Neuronal stem cell (in vitro differentiated cells): ENCODE measurements around the gene CELF4.

Experiments
- DNase-seq: peaks from one replicate; pipeline ENCODE4 v3.0.0-alpha.2; 2013; ENCODE audit warnings: low spot score
- H2AFZ ChIP-seq: one replicate; pipeline ENCODE4 v1.6.1; 2013; ENCODE audit warnings: mild to moderate bottlenecking, low read length, inconsistent platforms
- H2AK5ac ChIP-seq: 2 replicates; pipeline ENCODE4 v1.6.1; 2013; ENCODE audit warnings: low read depth, mild to moderate bottlenecking, inconsistent platforms, low read length, moderate library complexity, mixed read lengths
- H2BK120ac ChIP-seq: 2 replicates; pipeline ENCODE4 v1.6.1; 2013; ENCODE audit warnings: low read depth, mild to moderate bottlenecking, inconsistent platforms, low read length, moderate library complexity, mixed read lengths
- H2BK12ac ChIP-seq: one replicate; pipeline ENCODE4 v1.6.1; 2013; ENCODE audit warnings: low read length, inconsistent platforms
- H2BK15ac ChIP-seq: 2 replicates; pipeline ENCODE4 v1.6.1; 2013; ENCODE audit warnings: mild to moderate bottlenecking, low read length, inconsistent platforms, mixed read lengths
- H2BK5ac ChIP-seq: one replicate; pipeline ENCODE4 v1.6.1; 2013; ENCODE audit warnings: inconsistent platforms, mild to moderate bottlenecking, low read length, moderate library complexity
- H3K14ac ChIP-seq: one replicate; pipeline ENCODE4 v1.6.1; 2013; ENCODE audit warnings: low read length, inconsistent platforms
- H3K18ac ChIP-seq: 2 replicates; pipeline ENCODE4 v1.6.1; 2013; ENCODE audit warnings: low read length, inconsistent platforms
- H3K23ac ChIP-seq: 2 replicates; pipeline ENCODE4 v1.6.1; 2013; ENCODE audit warnings: low read depth, mild to moderate bottlenecking, mixed read lengths, low read length, inconsistent platforms; ENCODE audit not compliant: poor library complexity
- H3K27ac ChIP-seq: replicated peaks from 3 replicates; pipeline ENCODE4 v1.5.1; 2013; ENCODE audit warnings: low read length, inconsistent platforms
- H3K27me3 ChIP-seq, 3 experiments: 2 replicates each; pipeline ENCODE4 v1.6.1; 2013; ENCODE audit warnings: low read length in 3 of 3, mild to moderate bottlenecking in 2 of 3, inconsistent platforms in 1 of 3, low read depth in 1 of 3, mixed read lengths in 1 of 3, moderate library complexity in 1 of 3; ENCODE audit not compliant: control insufficient read depth in 3 of 3, insufficient read depth in 3 of 3
- H3K36me3 ChIP-seq, 2 donors: replicated peaks in 1 of 2; 2 replicates each; pipeline ENCODE4 v1.6.1; 2013; ENCODE audit warnings: low read length in 2 of 2; ENCODE audit not compliant: control insufficient read depth in 2 of 2, insufficient read depth in 2 of 2
- H3K4ac ChIP-seq: 2 replicates; pipeline ENCODE4 v1.6.1; 2013; ENCODE audit warnings: inconsistent platforms, mild to moderate bottlenecking, low read length, moderate library complexity
- H3K4me1 ChIP-seq, 2 donors: 1 replicate in 1 of 2; 2 replicates in 1 of 2; pipeline ENCODE4 v1.6.1; 2013; ENCODE audit warnings: low read length in 2 of 2, low read depth in 1 of 2; ENCODE audit not compliant: control insufficient read depth in 2 of 2, insufficient read depth in 1 of 2
- H3K4me2 ChIP-seq: one replicate; pipeline ENCODE4 v1.6.1; 2013; ENCODE audit warnings: mild to moderate bottlenecking, low read length, inconsistent platforms; ENCODE audit not compliant: insufficient read depth, poor library complexity, severe bottlenecking
- H3K4me3 ChIP-seq, 2 donors: 2 replicates each; pipeline ENCODE4 v1.5.1; 2013; ENCODE audit warnings: low read length in 2 of 2, mild to moderate bottlenecking in 2 of 2, inconsistent platforms in 1 of 2, moderate library complexity in 1 of 2
- H3K79me1 ChIP-seq: one replicate; pipeline ENCODE4 v1.6.1; 2013; ENCODE audit warnings: low read depth, mild to moderate bottlenecking, inconsistent platforms, low read length, moderate library complexity
- H3K9ac ChIP-seq: one replicate; pipeline ENCODE4 v1.6.1; 2013; ENCODE audit warnings: mild to moderate bottlenecking, low read depth, low read length, inconsistent platforms; ENCODE audit not compliant: poor library complexity
- H3K9me3 ChIP-seq, 2 donors: replicated peaks in 1 of 2; 2 replicates each; pipeline versions ENCODE3 to v1.6.1; 2013; ENCODE audit warnings: low read length in 2 of 2, mild to moderate bottlenecking in 2 of 2, inconsistent platforms in 1 of 2, low read depth in 1 of 2, mixed read lengths in 1 of 2, moderate library complexity in 1 of 2; ENCODE audit not compliant: control insufficient read depth in 2 of 2, insufficient read depth in 1 of 2
- H4K8ac ChIP-seq: one replicate; pipeline ENCODE4 v1.6.1; 2013; ENCODE audit warnings: low read depth, mild to moderate bottlenecking, inconsistent platforms, low read length, moderate library complexity
- H4K91ac ChIP-seq: one replicate; pipeline ENCODE4 v1.6.1; 2013; ENCODE audit warnings: low read length, low read depth, mild to moderate bottlenecking, inconsistent platforms; ENCODE audit not compliant: poor library complexity
- WGBS, 2 donors: extraction: QIAGEN DNeasy Blood & Tissue Kit; methylation state at CpG; one replicate each; pipeline ENCODE4 v1.1.7; 2013; ENCODE audit warnings: missing lambda C conversion rate in 2 of 2, mixed read lengths in 1 of 2; ENCODE audit not compliant: insufficient read length in 2 of 2, insufficient replicate concordance in 1 of 2; ENCODE audit errors: extremely low coverage in 2 of 2; 5-methylcytosine and 5-hydroxymethylcytosine counted together

The CELF4 gene

DNA sequence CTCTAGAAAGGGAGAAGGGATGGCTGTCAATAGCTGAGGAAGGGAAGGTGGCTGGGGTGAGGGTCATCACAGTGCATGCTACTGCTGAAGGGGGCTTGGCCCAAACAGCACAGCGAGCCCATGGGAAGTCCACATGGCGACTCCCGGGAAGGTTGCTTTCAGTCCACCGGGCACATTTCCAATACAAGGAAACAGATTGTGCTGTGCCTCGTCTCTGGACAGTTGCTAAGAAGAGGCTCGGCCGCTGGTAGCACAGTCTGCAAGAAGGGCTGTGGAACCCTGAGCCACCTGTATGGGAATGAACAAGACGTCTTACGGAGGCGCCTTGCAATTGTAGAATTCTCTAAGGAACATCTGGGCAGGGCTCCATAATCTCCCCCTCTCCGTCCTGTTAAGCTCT lies 123.1 kb downstream of the CELF4 start:
- no peaks in the 10 kb centered on the region for H3K79me1 ChIP-seq
- no CpG with 5 or more reads among the region's 11 CpGs for WGBS, 2 donors
- no peak overlapping the region for H2BK120ac ChIP-seq
- H3K4ac ChIP-seq = no peak overlapping the region
- peak overlapping the region; percentile 67 for H3K18ac ChIP-seq
- H2BK5ac ChIP-seq = no peak overlapping the region
- H4K91ac ChIP-seq = no peak overlapping the region
- no peak overlapping the region for H3K4me3 ChIP-seq
- peaks cover 0 to 3% of the 10 kb centered on the region in 2 donors for H3K9me3 ChIP-seq
- H3K4me2 ChIP-seq = no peak overlapping the region
- no peak overlapping the region for H3K27ac ChIP-seq
- H2AK5ac ChIP-seq = no peak overlapping the region
- H2AFZ ChIP-seq = no peak overlapping the region
- DNase-seq = no peak
- no peaks in the 10 kb centered on the region for H3K36me3 ChIP-seq
- peaks cover 0 to 26% of the 10 kb centered on the region in 2 donors for H3K4me1 ChIP-seq
- H3K14ac ChIP-seq = peak overlapping the region; percentile 31
- peaks cover 0 to 3% (median 0%) of the 10 kb centered on the region in 3 experiments for H3K27me3 ChIP-seq
- H3K23ac ChIP-seq = no peak overlapping the region
- H2BK15ac ChIP-seq = peak overlapping the region; percentile 3
- H4K8ac ChIP-seq = no peak overlapping the region
- H3K9ac ChIP-seq = no peak overlapping the region
- no peak overlapping the region for H2BK12ac ChIP-seq

DNA sequence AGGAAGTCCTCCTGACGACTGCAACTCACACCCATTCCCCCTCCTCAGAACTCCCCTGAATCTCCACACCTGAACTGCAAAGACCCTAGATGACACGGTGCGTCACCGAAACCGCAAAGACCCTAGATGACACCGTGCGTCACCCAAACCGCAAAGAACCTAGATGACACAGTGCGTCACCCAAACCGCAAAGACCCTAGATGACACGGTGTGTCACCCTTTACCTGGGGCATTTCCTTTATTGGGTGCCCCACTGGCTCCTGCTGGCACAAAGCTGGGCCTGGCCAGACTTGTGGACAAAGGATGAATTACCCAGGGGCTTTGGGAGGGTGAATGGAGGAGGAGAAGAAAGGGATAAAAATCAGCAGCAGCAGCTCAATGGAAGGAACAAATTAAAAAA lies 123.8 kb downstream of the CELF4 start:
- no peak overlapping the region for H2BK12ac ChIP-seq
- peak overlapping the region; percentile 37 for H3K18ac ChIP-seq
- H4K91ac ChIP-seq = no peak overlapping the region
- no peak overlapping the region for H3K4ac ChIP-seq
- H4K8ac ChIP-seq = no peak overlapping the region
- H2AK5ac ChIP-seq = peak overlapping the region; percentile 40
- H3K27me3 ChIP-seq = peaks cover 0 to 3% (median 0%) of the 10 kb centered on the region in 3 experiments
- no peak for DNase-seq
- H3K23ac ChIP-seq = no peak overlapping the region
- H3K4me3 ChIP-seq = no peak overlapping the region
- H3K36me3 ChIP-seq = no peaks in the 10 kb centered on the region
- H3K79me1 ChIP-seq = no peaks in the 10 kb centered on the region
- H3K9me3 ChIP-seq = peaks cover 0 to 3% of the 10 kb centered on the region in 2 donors
- no peak overlapping the region for H2BK5ac ChIP-seq
- WGBS, 2 donors = no CpG with 5 or more reads among the region's 11 CpGs
- no peak overlapping the region for H3K27ac ChIP-seq
- H2AFZ ChIP-seq = no peak overlapping the region
- peak overlapping the region; percentile 12 for H2BK120ac ChIP-seq
- H2BK15ac ChIP-seq = peak overlapping the region; percentile 60
- H3K9ac ChIP-seq = no peak overlapping the region
- H3K4me1 ChIP-seq = peaks cover 0 to 26% of the 10 kb centered on the region in 2 donors
- peak overlapping the region; percentile 22 for H3K14ac ChIP-seq
- H3K4me2 ChIP-seq = no peak overlapping the region

DNA sequence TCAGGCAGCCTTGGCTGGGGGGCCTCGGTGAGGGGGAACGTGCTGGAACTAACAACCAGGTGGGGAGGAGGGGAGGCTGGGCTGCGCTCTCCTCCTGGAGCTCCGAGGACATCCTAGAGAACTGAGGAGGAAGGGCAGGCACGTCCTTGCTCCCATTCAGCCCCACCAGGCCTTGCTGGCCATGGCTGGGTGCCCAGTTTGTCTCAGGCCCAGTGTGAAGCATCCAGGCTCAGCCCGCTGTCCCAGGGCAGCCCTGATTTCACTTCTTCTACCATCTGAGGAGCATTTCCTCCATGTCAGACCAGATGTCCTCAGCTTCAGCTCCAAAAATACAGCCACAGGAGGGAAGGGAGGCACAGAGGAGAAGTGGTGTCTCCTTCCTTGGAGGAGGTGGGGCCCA lies 125.4 kb downstream of the CELF4 start:
- Histone ChIP-seq H3K79me1 (no peaks in the 10 kb centered on the region), H3K9ac (no peak overlapping the region), H2BK15ac (no peak overlapping the region), H3K4me2 (no peak overlapping the region), H3K4me1 (peaks cover 0 to 22% of the 10 kb centered on the region in 2 donors), H3K4me3 (no peak overlapping the region), H3K27me3 (peaks cover 0 to 5% (median 0%) of the 10 kb centered on the region in 3 experiments), H2BK5ac (no peak overlapping the region), H2BK12ac (no peak overlapping the region), H3K4ac (no peak overlapping the region), H3K23ac (no peak overlapping the region), H3K27ac (no peak overlapping the region), H3K18ac (peak overlapping the region; percentile 83), H4K8ac (no peak overlapping the region), H2BK120ac (no peak overlapping the region), H4K91ac (no peak overlapping the region), H3K36me3 (no peaks in the 10 kb centered on the region), H3K14ac (no peak overlapping the region), H2AFZ (no peak overlapping the region), H2AK5ac (peak overlapping the region; percentile 49), H3K9me3 (peaks cover 0 to 3% of the 10 kb centered on the region in 2 donors)
- no CpG with 5 or more reads among the region's 6 CpGs for WGBS, 2 donors
- DNase-seq = no peak

DNA sequence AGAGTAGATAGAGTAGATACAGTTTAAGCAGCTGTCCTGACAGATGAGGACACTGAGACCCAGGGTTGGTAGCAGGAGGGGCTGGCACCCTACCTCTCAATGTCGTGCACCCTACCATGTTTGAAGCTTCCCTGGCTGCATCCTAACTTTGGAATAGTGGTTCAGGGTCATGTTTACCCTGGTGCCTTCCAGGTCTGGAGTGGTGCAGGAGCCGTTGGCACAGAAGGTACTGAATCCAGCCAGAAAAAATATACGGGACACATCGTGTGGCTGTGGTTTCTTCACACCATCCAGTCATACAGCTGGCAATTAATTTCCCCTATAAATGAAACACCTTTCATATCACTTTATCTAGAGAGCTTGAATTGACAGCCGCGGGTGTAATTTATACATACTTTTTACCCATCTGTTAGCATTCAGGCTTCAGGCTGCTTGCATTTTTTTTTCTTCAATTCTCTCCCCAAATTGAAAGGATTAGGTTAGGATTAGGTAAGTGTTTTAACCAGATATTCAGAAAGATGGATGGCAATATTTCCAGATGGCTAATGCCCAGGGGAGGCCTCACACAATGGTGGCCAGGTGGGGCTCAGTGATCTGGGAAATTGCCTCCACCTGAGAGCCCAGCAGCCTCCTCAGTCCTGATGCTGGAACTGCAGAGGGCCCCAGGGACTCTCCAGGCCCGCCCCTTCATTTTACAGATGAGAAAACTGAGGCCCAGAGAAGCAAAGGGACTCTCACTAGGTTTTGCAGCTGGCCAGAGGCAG lies 127.0 kb downstream of the CELF4 start:
- no peak overlapping the region for H3K9ac ChIP-seq
- H2BK12ac ChIP-seq = no peak overlapping the region
- no peak overlapping the region for H2AK5ac ChIP-seq
- H3K4me3 ChIP-seq = no peak overlapping the region
- no peak overlapping the region for H2AFZ ChIP-seq
- peaks cover 0 to 7% (median 0%) of the 10 kb centered on the region in 3 experiments for H3K27me3 ChIP-seq
- no peak overlapping the region for H2BK120ac ChIP-seq
- H4K91ac ChIP-seq = no peak overlapping the region
- H3K9me3 ChIP-seq = peaks cover 0 to 3% of the 10 kb centered on the region in 2 donors
- H3K4ac ChIP-seq = no peak overlapping the region
- no peak overlapping the region for H3K18ac ChIP-seq
- H3K36me3 ChIP-seq = no peaks in the 10 kb centered on the region
- H3K79me1 ChIP-seq = no peaks in the 10 kb centered on the region
- H4K8ac ChIP-seq = no peak overlapping the region
- H3K23ac ChIP-seq = no peak overlapping the region
- H2BK5ac ChIP-seq = no peak overlapping the region
- H3K14ac ChIP-seq = no peak overlapping the region
- H3K4me2 ChIP-seq = no peak overlapping the region
- DNase-seq = no peak
- no CpG with 5 or more reads among the region's 7 CpGs for WGBS, 2 donors
- H3K4me1 ChIP-seq = peaks cover 0 to 15% of the 10 kb centered on the region in 2 donors
- H2BK15ac ChIP-seq = no peak overlapping the region
- H3K27ac ChIP-seq = no peak overlapping the region
